Daoy (cell line): ENCODE measurements around the gene JAK1. TPM values are rescaled to one million over a fixed set of nuclear protein-coding genes. Genes with fewer than 3 reads are reported as not detected.
A peak's percentile ranks its signal among the peaks of the same experiment; 100 is the strongest.

Experiments used
- DNase-seq: peaks from one replicate; pipeline ENCODE4 v3.0.0-alpha.2; 2015; ENCODE audit warnings: low read depth
- total RNA-seq: library from RNA; depleted of rRNA; stranded (reverse); fragments of >200 nt; shearing (Covaris generic); gene quantifications from 2 replicates; pipeline ENCODE4 v1.2.3, GENCODE V29; 2014

Gene JAK1
- total RNA-seq, 1 experiment from 2014 or later = 70.3 TPM

- DNase-seq = no peak
These were observed 73.5 kb downstream of the JAK1 start for GRCh38 chr1:64892576-64893573.

GRCh38 chr1:64891448-64891825 is 74.9 kb downstream of the JAK1 start:
- no peak for DNase-seq

- no peak for DNase-seq
These were observed 75.5 kb downstream of the JAK1 start for GRCh38 chr1:64890699-64891447.

GRCh38 chr1:64887689-64888217 is 78.6 kb downstream of the JAK1 start:
- DNase-seq = no peak

- DNase-seq = no peak
These were observed 79.5 kb downstream of the JAK1 start for GRCh38 chr1:64886877-64887276.

GRCh38 chr1:64885648-64886047 is 80.7 kb downstream of the JAK1 start:
- no peak for DNase-seq

- DNase-seq = no peak
These were observed 81.9 kb downstream of the JAK1 start for GRCh38 chr1:64884261-64885040.

- DNase-seq = no peak
These were observed 83.6 kb downstream of the JAK1 start for GRCh38 chr1:64882574-64883255.

GRCh38 chr1:64881281-64881680 is 85.1 kb downstream of the JAK1 start:
- no peak for DNase-seq

GRCh38 chr1:64880449-64880848 is 85.9 kb downstream of the JAK1 start:
- DNase-seq = no peak

- DNase-seq = peak; percentile 52
These were observed 87.3 kb downstream of the JAK1 start for GRCh38 chr1:64878931-64879611.

- no peak for DNase-seq
These were observed 88.3 kb downstream of the JAK1 start for GRCh38 chr1:64878090-64878489.

- DNase-seq = no peak
These were observed 88.8 kb downstream of the JAK1 start for GRCh38 chr1:64877598-64877997.

- DNase-seq = no peak
These were observed 89.2 kb downstream of the JAK1 start for GRCh38 chr1:64877151-64877550.

GRCh38 chr1:64875606-64876005 is 90.7 kb downstream of the JAK1 start:
- no peak for DNase-seq

GRCh38 chr1:64875101-64875500 is 91.2 kb downstream of the JAK1 start:
- no peak for DNase-seq

- no peak for DNase-seq
These were observed 91.7 kb downstream of the JAK1 start for GRCh38 chr1:64874666-64875065.

GRCh38 chr1:64873576-64873975 is 92.8 kb downstream of the JAK1 start:
- no peak for DNase-seq

- no peak for DNase-seq
These were observed 94.3 kb downstream of the JAK1 start for GRCh38 chr1:64872067-64872466.

GRCh38 chr1:64871256-64871655 is 95.1 kb downstream of the JAK1 start:
- no peak for DNase-seq

GRCh38 chr1:64867266-64867665 is 99.1 kb downstream of the JAK1 start:
- no peak for DNase-seq
